ENCODE results near the gene STAT3. TPM values are rescaled to one million over a fixed set of nuclear protein-coding genes. Genes with fewer than 3 reads are reported as not detected.

The STAT3 gene
- total and polyA plus RNA-seq, 9 of the 15 experiments (the other 6 are each of a cell fraction or from before 2014, with no cell fraction given) = 90.0 to 179 (median 114) TPM

GRCh38 chr17:42309986-42310786, 78.1 kb downstream of the STAT3 start (continued):
- no peak for TF ChIP-seq TRIM25 (IDR thresholded peaks at IDR 0.05; ENCODE audit: borderline replicate concordance)
- TF ChIP-seq POLR2AphosphoS5 (IDR thresholded peaks at IDR 0.05; ENCODE audit: control insufficient read depth, insufficient read depth, low read depth, low read length) = peak; percentile 49
- peak; percentile 53 for TF ChIP-seq RBFOX2 (IDR thresholded peaks at IDR 0.05; ENCODE audit: low read depth, low read length)
- no peak for TF ChIP-seq THRA (IDR thresholded peaks at IDR 0.05)
- no peak for TF ChIP-seq CC2D1A (IDR thresholded peaks at IDR 0.05)
- TF ChIP-seq NFRKB (IDR thresholded peaks at IDR 0.05; ENCODE audit: low read depth) = 0 out of 2 replicates have a peak, but pooled peaks have one; percentile 17
- no peak for TF ChIP-seq ZNF445 (CRISPR knock-in tag; IDR thresholded peaks at IDR 0.05; ENCODE audit: low read depth)
- TF ChIP-seq SMAD2 (IDR thresholded peaks at IDR 0.05; ENCODE audit: low read depth, low read length) = no peak
- no peak for TF ChIP-seq PURB (CRISPR knock-in tag; IDR thresholded peaks at IDR 0.05; ENCODE audit: low read depth)
- TF ChIP-seq PRMT5 (CRISPR knock-in tag; IDR thresholded peaks at IDR 0.05) = no peak
- TF ChIP-seq GTF2F1 (IDR thresholded peaks at IDR 0.05; ENCODE audit: low read depth, low read length) = no peak
- no peak for TF ChIP-seq NCOR1 (IDR thresholded peaks at IDR 0.05)
